HG03196 (cell line): Measurements from ENCODE around the gene ASPHD2.
A peak's percentile ranks its signal among the peaks of the same experiment; 100 is the strongest.

Experiments
- ATAC-seq: cut with Tn5 transposase; IDR thresholded peaks from one replicate; pipeline ENCODE4 v1.9.1; 2021; ENCODE audit not compliant: unreplicated experiment

ASPHD2 gene

GRCh38 chr22:26471522-26471921, 42.5 kb downstream of the ASPHD2 start:
- ATAC-seq, result no peak

GRCh38 chr22:26474682-26475081, 45.6 kb downstream of the ASPHD2 start:
- ATAC-seq, result no peak

GRCh38 chr22:26476705-26477340, 47.8 kb downstream of the ASPHD2 start:
- no peak for ATAC-seq

- no peak for ATAC-seq
These were observed 48.3 kb downstream of the ASPHD2 start for GRCh38 chr22:26477341-26477731.

- ATAC-seq, result no peak
These were observed 50.2 kb downstream of the ASPHD2 start for GRCh38 chr22:26479043-26479791.

- no peak for ATAC-seq
These were observed 50.9 kb downstream of the ASPHD2 start for GRCh38 chr22:26479792-26480610.

- ATAC-seq, result no peak
These were observed 51.5 kb downstream of the ASPHD2 start for GRCh38 chr22:26480611-26480932.

- no peak for ATAC-seq
These were observed 52.1 kb downstream of the ASPHD2 start for GRCh38 chr22:26481112-26481693.

- no peak for ATAC-seq
These were observed 52.6 kb downstream of the ASPHD2 start for GRCh38 chr22:26481694-26482093.

GRCh38 chr22:26482161-26482560, 53.1 kb downstream of the ASPHD2 start:
- ATAC-seq, result no peak

- ATAC-seq, result peak; percentile 7
These were observed 54.0 kb downstream of the ASPHD2 start for GRCh38 chr22:26483043-26483438.

GRCh38 chr22:26483439-26484359, 54.6 kb downstream of the ASPHD2 start, which contains the start of the genes HPS4 and SRRD:
Gene HPS4 (minus strand): TSS chr22:26483783. CDS start chr22:26481762, 2,021 bp downstream.
Gene SRRD (plus strand): TSS chr22:26483877. CDS start chr22:26483891, 14 bp downstream.
- peak; percentile 71 for ATAC-seq

GRCh38 chr22:26484360-26484706, 55.3 kb downstream of the ASPHD2 start:
- ATAC-seq, result no peak

GRCh38 chr22:26485013-26485412, 56.0 kb downstream of the ASPHD2 start:
- no peak for ATAC-seq

- ATAC-seq, result no peak
These were observed 56.8 kb downstream of the ASPHD2 start for GRCh38 chr22:26485806-26486390.

GRCh38 chr22:26486394-26486793, 57.3 kb downstream of the ASPHD2 start:
- ATAC-seq, result no peak

- no peak for ATAC-seq
These were observed 58.9 kb downstream of the ASPHD2 start for GRCh38 chr22:26487996-26488395.

- no peak for ATAC-seq
These were observed 60.5 kb downstream of the ASPHD2 start for GRCh38 chr22:26489447-26490036.

- ATAC-seq, result no peak
These were observed 63.2 kb downstream of the ASPHD2 start for GRCh38 chr22:26492220-26492619.

- ATAC-seq, result no peak
These were observed 65.4 kb downstream of the ASPHD2 start for GRCh38 chr22:26494506-26494905.
